ENCODE measurements around the gene ZNF473.

DNA sequence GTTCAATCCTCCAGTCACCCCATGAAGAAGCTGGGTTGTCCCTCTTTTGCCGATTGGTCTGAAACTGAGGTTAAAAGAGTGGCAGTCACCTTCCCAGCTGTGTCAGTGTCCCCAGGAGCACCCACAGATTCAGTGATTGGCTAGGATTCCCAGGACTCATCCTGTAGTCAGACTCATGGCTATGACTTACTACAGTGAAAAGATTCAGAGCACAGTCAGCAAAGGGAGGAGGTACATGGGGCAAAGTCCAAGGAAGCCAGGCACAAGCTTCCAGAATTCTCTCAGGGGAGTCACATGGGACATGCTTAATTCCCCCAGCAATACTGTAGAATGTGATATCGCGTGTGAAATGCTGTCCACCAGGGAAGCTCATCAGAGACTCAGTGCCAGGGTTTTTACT lies 14.2 kb downstream of the ZNF473 start:
- TF ChIP-seq CTCF (IDR thresholded peaks at IDR 0.05) (no peak), ZFX (IDR thresholded peaks at IDR 0.05; ENCODE audit: borderline replicate concordance) (no peak)
